ENCODE measurements around the gene INSIG1. TPM values are rescaled to one million over a fixed set of nuclear protein-coding genes. Genes with fewer than 3 reads are reported as not detected.

INSIG1 gene
- total and polyA plus RNA-seq, 2 donors (not counting 3 experiments of a cell fraction or from before 2014, with no cell fraction given), result 79.3 to 102 TPM

DNA sequence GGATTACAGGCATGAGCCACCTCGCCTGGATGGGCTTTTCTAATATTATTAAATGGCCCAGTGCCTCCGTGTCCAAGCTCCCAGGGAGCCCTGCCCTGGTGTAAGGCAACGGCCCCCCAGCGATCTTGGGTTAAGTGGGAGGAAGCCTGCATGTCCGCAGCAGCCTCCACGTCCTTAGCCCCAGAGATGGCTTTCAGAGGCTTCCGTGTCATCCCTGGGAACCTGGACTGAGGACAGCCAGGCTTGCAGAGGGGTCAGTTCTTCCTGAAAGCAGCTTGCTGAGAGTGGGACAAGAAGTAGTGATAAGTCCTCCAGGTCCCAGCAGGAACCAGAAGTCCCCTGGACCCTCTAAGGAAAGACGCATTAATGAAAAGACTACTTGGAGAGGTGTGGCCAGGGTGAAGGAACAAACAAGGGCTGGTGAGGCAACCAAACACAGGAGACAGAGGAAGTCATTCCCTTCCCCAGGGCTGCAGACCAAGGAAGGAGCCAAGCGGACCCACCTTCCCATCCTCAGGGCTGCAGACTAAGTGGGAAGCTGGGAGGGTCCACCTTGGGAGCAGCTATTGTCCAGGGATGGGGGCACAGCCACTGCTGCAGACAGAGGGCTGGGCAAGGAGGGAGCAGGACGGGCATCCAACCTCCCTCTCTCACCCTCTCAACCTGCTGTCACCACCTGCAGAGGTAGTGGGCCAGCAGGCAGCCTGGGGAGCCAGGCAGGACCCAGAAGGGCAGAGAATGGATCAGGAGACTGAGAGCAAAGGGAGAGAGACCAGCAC lies 13.0 kb upstream of the INSIG1 start:
- H3K27ac ChIP-seq (ENCODE audit: insufficient read depth, low read depth, low read length), result no peak overlapping the region
- dilution Hi-C loops (cut with MboI; ENCODE audit: extremely low pct_ligation_motif_present, low sequenced_read_pairs), result no loop called here
- H3K79me2 ChIP-seq (ENCODE audit: control insufficient read depth, insufficient read depth, low read length), result no peaks in the 10 kb centered on the region
- CTCF ChIA-PET, result no interaction called here
- BruUV-seq (replicated peaks), result no TSS peak
- peaks cover 12% of the 10 kb centered on the region for H3K4me1 ChIP-seq (ENCODE audit: control insufficient read depth, extremely low read depth, insufficient read depth, low read length)
- H3K36me3 ChIP-seq (ENCODE audit: control insufficient read depth in 2 of 2, extremely low read depth in 1 of 2, insufficient read depth in 2 of 2, low read length in 2 of 2), result no peaks in the 10 kb centered on the region
- no peaks in the 10 kb centered on the region for H3K9me3 ChIP-seq (replicated peaks; ENCODE audit: control insufficient read depth, insufficient read depth, low read length)
- no peak overlapping the region for H2AFZ ChIP-seq (ENCODE audit: low read depth, low read length)
- intact Hi-C loops (cut with micrococcal nuclease), result no loop called here
- no peak for DNase-seq (ENCODE audit: low read depth, low spot score)
- H3K27me3 ChIP-seq (ENCODE audit: control insufficient read depth in 2 of 2, insufficient read depth in 2 of 2, low read length in 2 of 2), result no peaks in the 10 kb centered on the region
- FAIRE-seq, result no peak
- H3K4me2 ChIP-seq (ENCODE audit: insufficient read depth, low read length), result no peak overlapping the region
- no peak overlapping the region for H3K4me3 ChIP-seq (replicated peaks in 1 of 3; ENCODE audit: insufficient read depth in 1 of 3, low read depth in 1 of 3, low read length in 3 of 3)
- POLR2A ChIA-PET, result no interaction called here
- H3K9ac ChIP-seq (replicated peaks; ENCODE audit: extremely low read depth, insufficient read depth, low read length), result no peak overlapping the region
- TF ChIP-seq JUN (IDR thresholded peaks at IDR 0.05; ENCODE audit: borderline replicate concordance, insufficient read depth, insufficient read length, low read depth), result no peak
- no peak for TF ChIP-seq POLR2A (IDR thresholded peaks at IDR 0.05; ENCODE audit: low read depth, low read length)
- TF ChIP-seq EZH2 (IDR thresholded peaks at IDR 0.05; ENCODE audit: borderline replicate concordance, low read depth, low read length, severe bottlenecking), result no peak
- no peak for TF ChIP-seq POLR2AphosphoS5 (IDR thresholded peaks at IDR 0.05; ENCODE audit: insufficient read depth, low read depth, low read length)
- TF ChIP-seq MYC (IDR thresholded peaks at IDR 0.05; ENCODE audit: low read depth, low read length), result no peak
- TF ChIP-seq, protein P1, sequence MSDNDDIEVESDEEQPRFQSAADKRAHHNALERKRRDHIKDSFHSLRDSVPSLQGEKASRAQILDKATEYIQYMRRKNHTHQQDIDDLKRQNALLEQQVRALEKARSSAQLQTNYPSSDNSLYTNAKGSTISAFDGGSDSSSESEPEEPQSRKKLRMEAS (IDR thresholded peaks at IDR 0.05; ENCODE audit: insufficient read depth, insufficient read length), result no peak
- TF ChIP-seq, protein P2, sequence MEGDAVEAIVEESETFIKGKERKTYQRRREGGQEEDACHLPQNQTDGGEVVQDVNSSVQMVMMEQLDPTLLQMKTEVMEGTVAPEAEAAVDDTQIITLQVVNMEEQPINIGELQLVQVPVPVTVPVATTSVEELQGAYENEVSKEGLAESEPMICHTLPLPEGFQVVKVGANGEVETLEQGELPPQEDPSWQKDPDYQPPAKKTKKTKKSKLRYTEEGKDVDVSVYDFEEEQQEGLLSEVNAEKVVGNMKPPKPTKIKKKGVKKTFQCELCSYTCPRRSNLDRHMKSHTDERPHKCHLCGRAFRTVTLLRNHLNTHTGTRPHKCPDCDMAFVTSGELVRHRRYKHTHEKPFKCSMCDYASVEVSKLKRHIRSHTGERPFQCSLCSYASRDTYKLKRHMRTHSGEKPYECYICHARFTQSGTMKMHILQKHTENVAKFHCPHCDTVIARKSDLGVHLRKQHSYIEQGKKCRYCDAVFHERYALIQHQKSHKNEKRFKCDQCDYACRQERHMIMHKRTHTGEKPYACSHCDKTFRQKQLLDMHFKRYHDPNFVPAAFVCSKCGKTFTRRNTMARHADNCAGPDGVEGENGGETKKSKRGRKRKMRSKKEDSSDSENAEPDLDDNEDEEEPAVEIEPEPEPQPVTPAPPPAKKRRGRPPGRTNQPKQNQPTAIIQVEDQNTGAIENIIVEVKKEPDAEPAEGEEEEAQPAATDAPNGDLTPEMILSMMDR (IDR thresholded peaks at IDR 0.05; ENCODE audit: extremely low read depth in 1 of 2, insufficient read depth in 1 of 2, low read depth in 1 of 2, low read length in 2 of 2), result no peak
- no peak for TF ChIP-seq GATA2 (IDR thresholded peaks at IDR 0.05; ENCODE audit: insufficient read depth, insufficient read length, low read depth, low read length)
- no peak for TF ChIP-seq FOS (IDR thresholded peaks at IDR 0.05; ENCODE audit: borderline replicate concordance, insufficient read depth, low read length)
- H4K20me1 ChIP-seq (replicated peaks; ENCODE audit: control insufficient read depth, extremely low read depth, insufficient read depth, low read length), result no peaks in the 10 kb centered on the region
- H3K9me1 ChIP-seq (replicated peaks; ENCODE audit: control insufficient read depth, extremely low read depth, insufficient read depth, low read length), result no peaks in the 10 kb centered on the region
